A549 (cell line): ENCODE data around the gene KMO. TPM values are rescaled to one million over a fixed set of nuclear protein-coding genes. Genes with fewer than 3 reads are reported as not detected.

Experiments used
- ATAC-seq, 2 experiments: fragments of 200-7000 bp in 1 of 2; fragments of >200 bp in 1 of 2; cut with Nextera tagmentation in 1 of 2; cut with Tn5 transposase in 1 of 2; 3 replicates each; pipeline versions ENCODE4 v1.8.0 to v1.9.1; 2018 to 2020; ENCODE audit warnings: mild to moderate bottlenecking in 1 of 2, moderate library complexity in 1 of 2
- CTCF ChIA-PET: fragments of 300-600 bp; sonication (Branson Sonifier 250); formaldehyde crosslinking; extraction: SDS; loops from one replicate; lab custom pipeline; 2021; ENCODE audit warnings: antibody characterized with exemption, inconsistent platforms; lab: Yijun Ruan, JAX
- POLR2A ChIA-PET: fragments of 350-600 bp; formaldehyde crosslinking; extraction: SDS; loops from one replicate; lab custom pipeline; 2021; ENCODE audit warnings: antibody characterized with exemption, inconsistent platforms; lab: Yijun Ruan, JAX
- DNase-seq, 2 experiments: peaks; one replicate each; pipeline versions ENCODE4 v3.0.0 to v3.0.0-alpha.2; 2011 to 2016; ENCODE audit warnings: low read depth in 1 of 2, low spot score in 1 of 2
- FAIRE-seq: peaks from 2 replicates; lab custom pipeline; 2011; peaks lifted over from hg19 to GRCh38; lab: Jason Lieb, UNC
- H3K27ac ChIP-seq, 2 experiments: fragments of >200 bp; sonication (Bioruptor Twin); formaldehyde crosslinking; 3 replicates each; pipeline ENCODE4 v1.5.1; 2016 to 2017
- H3K4me1 ChIP-seq: fragments of >200 bp; sonication (Bioruptor Twin); formaldehyde crosslinking; 3 replicates; pipeline ENCODE4 v1.6.1; 2016
- H3K4me2 ChIP-seq: fragments of >200 bp; sonication (Bioruptor Twin); formaldehyde crosslinking; 3 replicates; pipeline ENCODE4 v1.6.1; 2016
- H3K4me3 ChIP-seq: fragments of >200 bp; sonication (Bioruptor Twin); formaldehyde crosslinking; 3 replicates; pipeline ENCODE4 v1.5.1; 2016
- H3K9me3 ChIP-seq: fragments of >200 bp; sonication (Bioruptor Twin); formaldehyde crosslinking; 3 replicates; pipeline ENCODE4 v1.6.1; 2016
- ATOH8 ChIP-seq: fragments of 250-450 bp; sonication (Bioruptor Pico); IDR thresholded peaks from 2 replicates; pipeline ENCODE4 v1.5.0; 2020; ENCODE audit warnings: low read depth, mild to moderate bottlenecking, moderate library complexity
- BCL3 ChIP-seq: fragments of >200 bp; sonication (Bioruptor Twin); formaldehyde crosslinking; IDR thresholded peaks from 3 replicates; pipeline ENCODE4 v1.6.1; 2016
- CHD2 ChIP-seq: fragments of 150-350 bp; IDR thresholded peaks from 2 replicates; pipeline ENCODE4 v1.6.1; 2014; ENCODE audit warnings: low read length; ENCODE audit not compliant: partially characterized antibody
- E2F6 ChIP-seq: IDR thresholded peaks from 2 replicates; pipeline ENCODE4 v1.6.1; 2012; ENCODE audit warnings: low read depth, borderline replicate concordance
- EHMT2 ChIP-seq: fragments of 200-600 bp; sonication (generic); IDR thresholded peaks from 2 replicates; pipeline ENCODE4 v1.6.1; 2016; ENCODE audit warnings: antibody characterized with exemption, low read depth, mild to moderate bottlenecking, moderate library complexity
- ELK1 ChIP-seq: fragments of 150-350 bp; IDR thresholded peaks from 2 replicates; pipeline ENCODE4 v1.6.1; 2014; ENCODE audit warnings: low read depth, mild to moderate bottlenecking, low read length
- EP300 ChIP-seq, 2 experiments: fragments of >200 bp; sonication (Bioruptor Twin); formaldehyde crosslinking; IDR thresholded peaks; 2 replicates in 1 of 2; 3 replicates in 1 of 2; pipeline ENCODE4 v1.6.1; 2016 to 2017
- HMGXB4 ChIP-seq: fragments of 250-450 bp; sonication (Bioruptor Pico); IDR thresholded peaks from 2 replicates; pipeline ENCODE4 v1.5.0; 2021; ENCODE audit warnings: mild to moderate bottlenecking, moderate library complexity, borderline replicate concordance
- JUN ChIP-seq, 2 experiments: fragments of >200 bp; sonication (Bioruptor Twin); formaldehyde crosslinking; IDR thresholded peaks; 2 replicates in 1 of 2; 3 replicates in 1 of 2; pipeline ENCODE4 v1.6.1; 2016 to 2017
- MAX ChIP-seq: IDR thresholded peaks from 2 replicates; pipeline ENCODE4 v1.6.1; 2012
- MYC ChIP-seq: IDR thresholded peaks from 2 replicates; pipeline ENCODE4 v1.6.1; 2012; ENCODE audit warnings: mild to moderate bottlenecking, inconsistent platforms, low read length, improper control_type of control experiment, borderline replicate concordance
- NPAS2 ChIP-seq: fragments of 250-450 bp; sonication (Bioruptor Pico); IDR thresholded peaks from 2 replicates; pipeline ENCODE4 v1.8.0; 2022; ENCODE audit warnings: mild to moderate bottlenecking, moderate library complexity, borderline replicate concordance
- POLR2A ChIP-seq: IDR thresholded peaks from 2 replicates; pipeline ENCODE4 v1.6.1; 2012; ENCODE audit warnings: mild to moderate bottlenecking, low read length
- POLR2AphosphoS2 ChIP-seq: conservative IDR thresholded peaks from 2 replicates; pipeline ENCODE4 v1.6.1; 2012; ENCODE audit warnings: low read length, improper control_type of control experiment, inconsistent platforms
- RARB ChIP-seq: fragments of 250-450 bp; sonication (Bioruptor Pico); IDR thresholded peaks from 2 replicates; pipeline ENCODE4 v1.8.0; 2021; ENCODE audit warnings: mild to moderate bottlenecking, moderate library complexity
- REST ChIP-seq: fragments of 200-600 bp; sonication (generic); IDR thresholded peaks from 2 replicates; pipeline ENCODE4 v1.6.1; 2016; ENCODE audit warnings: antibody characterized with exemption, mild to moderate bottlenecking, moderate library complexity
- TP53 ChIP-seq: fragments of 250-450 bp; sonication (Bioruptor Pico); IDR thresholded peaks from 2 replicates; pipeline ENCODE4 v1.5.0; 2021; ENCODE audit warnings: mild to moderate bottlenecking, moderate library complexity
- WGBS: methylation state at CpG from one replicate; pipeline ENCODE4 v1.1.6; 2017; ENCODE audit errors: missing lambda C conversion rate; 5-methylcytosine and 5-hydroxymethylcytosine counted together
- polyA plus RNA-seq, 4 experiments: library from polyadenylated mRNA; depleted of rRNA in 3 of 4; stranded (reverse); fragments of >200 nt; fragmentation: RNase III in 1 of 4; extraction: RNeasy Plus Mini Kit Qiagen cat#74134 plus additional on column Dnase treatment in 1 of 4; gene quantifications; 2 replicates in 3 of 4; 3 replicates in 1 of 4; pipeline ENCODE4 v1.2.3, GENCODE V29; 2011 to 2017

The KMO gene
- polyA plus RNA-seq, 2 of the 4 experiments (the other 2 are of a cell fraction), result 0.35 to 0.47 TPM

GRCh38 chr1:241551759-241552638 lies 19.8 kb downstream of the KMO start:
- TF ChIP-seq MYC (no peak), E2F6 (no peak), POLR2A (no peak), JUN (IDR thresholded peaks at IDR 0.05) (no peak), POLR2AphosphoS2 (no peak), NPAS2 (CRISPR knock-in tag) (no peak), ATOH8 (CRISPR knock-in tag) (no peak), TP53 (CRISPR knock-in tag) (no peak), RARB (no peak), EP300 (IDR thresholded peaks at IDR 0.05) (no peak), EHMT2 (no peak), ELK1 (no peak), HMGXB4 (CRISPR knock-in tag) (no peak), MAX (no peak), CHD2 (no peak), REST (no peak), BCL3 (no peak)
- Histone ChIP-seq H3K4me2 (no peak overlapping the region), H3K27ac (no peak overlapping the region), H3K4me1 (no peaks in the 10 kb centered on the region), H3K4me3 (no peak overlapping the region), H3K9me3 (no peaks in the 10 kb centered on the region)
- no peak for FAIRE-seq
- no peak for ATAC-seq
- no peak for DNase-seq
- POLR2A ChIA-PET, result no interaction called here
- WGBS, result 88% methylated on average over 22 of the region's 22 CpGs
- CTCF ChIA-PET, result no interaction called here
